AG08395 (cell line): ENCODE data around the gene ISCU.

Experiments
- DNase-seq: peaks from one replicate; pipeline ENCODE4 v3.0.0; 2012; ENCODE audit warnings: mixed read lengths, low spot score

The ISCU gene

DNA sequence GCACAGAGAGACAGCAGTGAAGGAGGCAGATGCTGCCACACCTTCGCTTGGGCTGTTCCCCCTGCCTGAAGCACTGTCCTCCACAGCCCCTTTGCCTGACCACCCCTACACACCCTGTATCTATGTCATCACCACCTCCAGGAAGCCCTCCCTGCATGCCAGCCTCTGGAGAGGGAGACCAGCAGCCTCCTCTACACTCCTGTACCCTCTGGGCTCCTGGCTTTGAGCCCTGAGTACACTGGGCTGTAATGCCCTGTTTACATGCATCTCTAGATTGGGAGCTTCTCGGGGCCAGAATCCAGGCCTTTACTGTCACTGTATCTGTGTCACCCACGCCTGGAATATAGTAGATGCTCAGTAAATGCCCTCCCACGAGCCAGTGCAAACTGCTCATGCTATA, 41.3 kb downstream of the ISCU start:
- no peak for DNase-seq

DNA sequence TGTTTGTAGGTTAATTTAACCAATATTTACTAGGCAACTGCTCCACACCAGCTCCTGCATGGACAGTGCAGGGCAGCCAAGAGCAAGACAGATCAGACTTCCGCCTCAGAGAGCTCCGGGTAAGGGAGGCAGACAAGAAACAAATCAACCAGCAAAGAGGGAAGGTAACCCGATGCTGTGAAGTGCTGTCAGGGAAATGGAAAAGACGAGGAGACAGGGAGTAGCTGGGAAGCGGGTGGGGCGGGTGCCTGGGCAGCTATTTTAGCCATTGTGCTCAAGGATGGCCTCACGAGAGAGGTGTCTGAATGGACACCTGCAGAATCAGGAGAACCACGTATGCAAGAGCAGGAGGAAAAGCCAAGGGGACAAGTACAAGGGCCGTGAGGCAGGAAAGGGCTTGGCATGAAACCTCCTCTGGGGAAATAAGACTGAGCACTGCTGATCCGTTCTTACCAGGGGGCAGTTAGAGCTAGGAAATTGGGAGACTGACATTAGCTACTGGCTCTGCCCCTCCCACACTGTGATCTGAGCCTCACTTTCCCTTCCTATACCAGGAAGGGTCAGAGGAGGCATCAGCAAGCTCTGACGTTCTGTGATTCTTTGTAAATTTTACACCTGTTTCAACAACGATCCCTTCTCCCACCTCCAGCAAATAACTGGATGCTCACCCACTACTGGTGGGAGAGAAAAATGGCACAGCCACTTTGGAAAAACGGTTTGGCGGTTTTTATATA, 42.0 kb downstream of the ISCU start:
- DNase-seq: no peak

DNA sequence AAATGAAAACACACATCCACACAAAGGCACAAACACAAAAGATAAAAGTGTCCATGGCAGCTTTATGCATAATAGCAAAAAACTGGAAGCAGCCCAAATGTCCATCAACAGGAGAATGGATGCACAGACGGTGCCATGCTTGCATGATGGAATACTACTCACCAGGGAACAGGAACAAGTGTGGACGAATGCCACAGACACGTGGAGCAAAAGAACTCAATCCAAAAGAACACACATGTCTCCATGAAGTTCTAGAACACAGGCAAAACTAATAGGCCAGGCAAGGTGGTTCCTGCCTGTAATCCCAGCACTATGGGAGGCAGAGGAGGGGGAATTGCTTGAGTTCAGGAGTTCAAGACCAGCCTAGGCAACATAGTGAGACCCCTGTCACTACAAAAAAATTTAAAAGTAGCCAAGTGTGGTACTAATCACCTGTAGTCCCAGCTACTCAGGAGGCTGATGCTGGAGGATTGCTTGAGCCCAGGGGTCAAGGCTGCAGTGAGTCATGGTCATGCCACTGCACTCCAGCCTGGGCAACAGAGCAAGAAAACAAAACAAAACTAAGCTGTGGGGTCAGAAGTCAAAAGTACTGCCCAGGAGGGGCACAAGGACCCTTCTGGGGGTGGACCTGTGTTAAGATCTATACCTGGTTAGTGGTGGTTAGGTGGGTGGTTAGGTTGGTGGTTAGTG, 42.7 kb downstream of the ISCU start:
- no peak for DNase-seq

DNA sequence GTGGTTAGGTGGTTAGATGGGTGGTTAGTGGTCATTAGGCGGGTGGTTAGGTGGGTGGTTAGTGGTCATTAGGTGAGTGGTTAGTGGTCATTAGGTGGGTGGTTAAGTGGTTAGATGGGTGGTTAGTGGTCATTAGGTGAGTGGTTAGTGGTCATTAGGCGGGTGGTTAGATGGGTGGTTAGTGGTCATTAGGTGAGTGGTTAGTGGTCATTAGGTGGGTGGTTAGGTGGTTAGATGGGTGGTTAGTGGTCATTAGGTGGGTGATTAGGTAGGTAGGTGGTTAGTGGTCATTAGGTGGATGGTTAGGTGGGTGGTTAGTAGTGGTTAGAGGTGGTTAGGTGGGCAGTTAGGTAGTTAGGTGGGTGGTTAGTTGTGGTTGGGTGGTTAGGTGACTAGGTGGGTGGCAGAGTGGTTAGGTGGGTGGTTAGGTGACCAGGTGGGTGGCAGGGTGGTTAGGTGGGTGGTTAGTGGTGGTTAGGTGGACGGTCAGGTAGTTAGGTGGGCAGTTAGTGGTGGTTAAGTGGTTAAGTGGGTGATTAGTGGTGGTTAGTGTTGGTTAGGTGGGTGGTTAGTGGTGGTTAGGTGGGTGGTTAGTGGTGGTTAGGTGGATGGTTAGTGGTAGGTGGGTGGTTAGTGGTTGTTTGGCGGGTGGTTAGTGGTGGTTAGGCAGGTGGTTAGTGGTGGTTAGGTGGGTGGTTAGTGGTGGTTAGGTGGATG, 43.5 kb downstream of the ISCU start:
- no peak for DNase-seq

DNA sequence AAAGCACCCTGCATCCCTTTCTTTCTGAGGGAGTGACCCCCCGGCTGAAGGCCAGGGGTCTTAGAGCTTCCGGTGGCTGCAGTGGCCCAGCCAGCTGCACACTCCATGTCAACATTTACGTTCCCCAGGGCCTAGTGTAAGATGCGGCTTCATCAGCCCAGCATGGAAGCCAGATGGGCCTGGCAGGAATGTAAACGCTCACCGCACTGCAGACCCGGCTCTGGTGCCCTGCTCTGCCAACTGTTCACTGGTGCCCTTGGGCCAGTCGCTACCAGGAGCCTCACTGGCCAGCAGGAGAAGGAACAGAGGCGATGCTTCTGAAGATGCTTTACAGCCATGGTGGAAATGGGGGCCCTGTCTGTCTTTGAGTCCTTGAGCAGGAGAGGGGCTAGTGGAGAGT, 44.1 kb downstream of the ISCU start:
- no peak for DNase-seq

DNA sequence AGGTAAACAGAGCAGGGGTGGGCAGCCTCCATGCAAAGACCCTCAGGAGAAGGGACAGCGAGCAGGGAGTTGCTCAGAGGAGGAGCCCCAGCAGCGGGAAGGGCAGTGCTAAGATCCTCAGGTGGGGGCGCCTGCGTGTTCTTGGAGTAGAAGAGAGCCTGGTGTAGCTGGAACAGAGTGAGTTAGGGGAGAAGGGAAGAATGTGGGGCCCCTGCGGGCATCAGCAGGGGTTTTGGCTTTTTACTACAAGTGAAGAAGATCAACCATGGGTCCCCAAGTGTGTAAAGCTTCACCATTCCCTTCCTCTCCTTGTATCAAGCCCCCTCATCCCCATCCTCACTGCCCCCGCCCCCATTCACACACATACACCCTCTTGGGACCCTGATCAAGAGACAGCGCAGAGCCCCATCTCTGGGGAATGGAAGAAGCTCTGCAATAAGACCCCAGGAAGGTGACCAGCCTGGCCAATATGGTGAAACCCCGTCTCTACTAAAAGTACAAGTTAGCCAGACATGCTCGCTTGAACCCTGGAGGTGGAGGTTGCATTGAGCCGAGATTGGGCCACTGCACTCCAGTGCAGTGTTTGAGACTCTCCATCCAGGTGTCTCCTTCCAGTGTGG, 45.7 kb downstream of the ISCU start:
- DNase-seq: no peak

DNA sequence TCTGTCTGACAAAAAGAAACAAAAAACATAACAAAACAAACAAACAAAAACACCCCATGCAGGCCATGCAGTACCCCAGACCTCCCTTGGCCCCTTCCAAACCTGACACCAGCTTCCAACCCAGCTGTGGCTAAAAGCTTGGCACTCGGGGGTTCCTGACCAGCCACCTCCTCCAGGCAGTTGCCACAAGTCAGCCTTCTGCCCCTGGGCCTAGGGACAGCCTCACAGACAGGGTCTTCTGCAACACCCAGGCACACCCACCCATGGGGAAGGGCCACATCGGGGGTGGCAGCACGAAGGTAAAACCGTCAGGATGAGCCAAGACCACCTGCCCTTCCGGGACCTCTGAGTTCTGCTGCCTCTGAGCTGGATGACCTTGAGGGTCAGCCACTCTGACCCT, 46.2 kb downstream of the ISCU start:
- DNase-seq: no peak

DNA sequence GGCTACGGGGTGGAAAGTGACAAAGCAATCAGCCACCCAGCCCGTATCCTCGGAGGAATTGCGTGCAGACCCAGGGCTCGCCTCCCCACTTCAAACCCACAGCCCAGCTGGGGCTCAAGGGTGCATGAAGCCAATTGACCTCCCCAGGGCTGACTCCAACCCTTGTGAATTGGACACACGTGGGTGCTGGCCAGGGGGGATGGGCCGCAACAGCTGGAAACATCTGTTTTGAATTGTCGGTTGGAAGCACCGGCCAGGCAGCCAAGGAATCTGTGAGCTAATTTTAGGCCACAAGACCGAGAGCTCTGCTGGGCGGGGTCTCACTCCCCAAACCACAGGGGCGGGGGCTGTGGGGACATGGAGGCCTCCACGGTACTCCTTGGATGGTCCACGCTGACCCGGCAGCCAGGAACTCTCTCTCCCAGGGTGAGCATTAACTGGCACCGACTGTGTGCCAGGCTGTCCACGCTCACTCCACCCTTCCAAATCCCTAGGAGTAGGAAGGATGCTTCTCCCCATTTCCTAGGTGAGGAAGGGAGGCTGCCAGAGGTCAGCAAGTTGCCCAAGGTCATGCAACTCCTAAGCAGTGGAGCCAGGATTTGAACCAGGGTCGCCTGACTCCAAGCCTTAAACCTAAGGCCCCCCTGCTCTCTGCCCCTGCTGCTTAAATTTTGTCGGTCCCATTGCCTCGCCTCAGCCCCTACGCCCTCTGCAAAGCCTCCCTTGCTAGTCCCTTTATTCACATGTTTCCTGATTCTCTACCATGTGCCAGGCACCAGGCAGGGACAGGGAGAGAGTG, 47.3 kb downstream of the ISCU start:
- peak; percentile 80 for DNase-seq

DNA sequence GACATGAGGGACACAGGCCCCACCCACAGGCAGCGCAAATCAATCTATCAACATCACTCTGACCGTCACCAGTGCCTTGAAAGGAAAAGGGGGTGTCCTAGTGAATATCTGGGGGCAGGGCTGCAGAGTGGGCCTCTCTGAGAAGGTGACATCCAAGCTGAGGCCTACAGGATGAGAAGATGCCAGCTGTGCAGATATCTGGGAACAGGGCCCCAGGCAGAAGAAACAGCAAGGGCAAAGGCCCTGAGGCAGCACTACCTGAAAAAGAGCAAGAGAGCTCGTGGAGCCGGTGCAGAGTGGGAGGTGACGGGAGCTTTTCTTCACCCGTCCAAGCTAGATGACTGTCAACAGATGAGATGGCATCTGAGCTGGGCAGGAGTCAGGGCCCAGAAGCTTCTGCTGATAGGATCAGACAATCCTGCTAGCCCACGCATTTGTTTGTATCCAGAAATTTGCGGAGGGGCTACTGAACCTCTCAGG, 48.0 kb downstream of the ISCU start:
- no peak for DNase-seq

DNA sequence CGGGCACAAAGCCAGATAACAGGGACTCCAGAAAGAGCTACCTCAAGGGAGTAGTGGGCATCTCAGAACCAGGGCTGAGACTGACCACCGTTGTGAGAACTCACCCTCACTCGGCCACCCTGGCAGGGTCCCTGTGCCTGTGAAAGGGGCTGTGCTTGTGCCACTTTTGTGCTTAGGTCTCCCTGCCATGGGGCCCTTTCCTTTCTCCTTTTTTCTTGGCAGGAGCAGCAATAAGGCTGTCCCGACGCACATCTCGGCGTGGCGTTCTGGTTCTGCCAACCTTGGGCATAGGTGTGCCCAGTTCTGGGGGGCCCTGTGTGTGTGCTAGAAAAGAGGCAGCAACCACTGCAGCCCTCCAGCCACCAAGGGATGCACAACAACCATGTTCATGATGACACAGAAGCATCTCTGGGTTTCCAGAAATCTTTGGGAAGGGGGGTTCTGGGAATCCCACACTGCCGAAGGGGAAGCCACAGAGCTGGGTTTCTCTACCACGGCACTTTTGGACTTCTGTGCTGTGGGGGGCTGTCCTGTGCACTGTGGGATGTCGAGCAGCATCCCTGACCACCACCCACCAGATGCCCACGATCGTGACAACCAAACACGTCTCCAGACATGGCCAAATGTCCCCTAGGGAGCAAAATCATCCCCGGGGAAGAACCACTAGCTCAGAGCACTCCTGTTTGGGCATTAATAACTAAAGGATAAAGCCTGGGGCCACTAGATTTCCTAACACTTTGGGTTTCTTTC, 48.6 kb downstream of the ISCU start:
- DNase-seq: no peak

DNA sequence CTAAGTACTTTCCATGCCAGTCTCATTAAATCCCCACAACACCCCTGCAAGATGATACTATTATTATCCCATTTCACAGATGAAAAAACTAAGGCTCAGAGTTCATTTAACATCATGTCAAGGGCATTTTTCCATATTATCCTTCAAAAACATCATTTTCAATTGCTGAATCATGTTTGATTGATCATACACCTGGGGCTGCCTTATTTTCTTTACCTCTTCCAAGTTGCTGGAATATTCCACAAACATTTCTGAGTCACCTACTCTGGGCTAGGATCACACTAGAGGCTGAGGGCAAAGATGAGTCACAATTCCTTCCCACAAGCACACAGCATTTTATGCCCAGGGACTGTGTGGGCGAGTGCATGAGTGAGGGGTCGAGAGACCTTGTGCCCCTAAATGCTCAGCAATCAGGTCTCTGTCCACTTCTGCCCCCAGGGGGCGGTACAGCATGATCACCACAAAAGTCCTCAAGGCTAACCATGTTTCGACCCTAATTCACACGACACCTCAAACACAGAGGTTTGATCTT, 49.6 kb downstream of the ISCU start:
- peak; percentile 85 for DNase-seq

DNA sequence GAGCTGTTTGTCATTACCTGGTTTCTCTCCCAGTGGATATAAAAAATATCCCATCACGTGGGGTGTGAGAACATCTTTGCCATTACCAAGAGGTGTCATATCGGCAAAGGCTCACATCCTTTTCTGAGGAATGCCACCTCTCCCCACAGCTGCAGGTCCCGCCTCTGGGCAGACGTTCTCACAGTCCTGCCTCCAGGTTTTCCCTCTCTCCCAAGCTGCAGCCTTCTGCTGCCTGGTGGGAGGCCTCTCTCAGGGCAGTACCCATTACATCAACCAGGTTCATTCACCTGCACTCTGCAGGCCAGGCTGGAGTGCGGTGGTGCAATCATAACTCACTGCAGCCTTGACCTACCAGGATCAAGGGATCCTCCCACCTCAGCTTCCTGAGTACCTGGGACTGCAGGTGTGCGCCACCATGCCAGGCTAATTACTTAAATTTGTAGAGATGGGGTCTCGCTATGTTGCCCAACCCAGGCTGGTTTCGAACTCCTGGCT, 50.4 kb downstream of the ISCU start:
- no peak for DNase-seq

DNA sequence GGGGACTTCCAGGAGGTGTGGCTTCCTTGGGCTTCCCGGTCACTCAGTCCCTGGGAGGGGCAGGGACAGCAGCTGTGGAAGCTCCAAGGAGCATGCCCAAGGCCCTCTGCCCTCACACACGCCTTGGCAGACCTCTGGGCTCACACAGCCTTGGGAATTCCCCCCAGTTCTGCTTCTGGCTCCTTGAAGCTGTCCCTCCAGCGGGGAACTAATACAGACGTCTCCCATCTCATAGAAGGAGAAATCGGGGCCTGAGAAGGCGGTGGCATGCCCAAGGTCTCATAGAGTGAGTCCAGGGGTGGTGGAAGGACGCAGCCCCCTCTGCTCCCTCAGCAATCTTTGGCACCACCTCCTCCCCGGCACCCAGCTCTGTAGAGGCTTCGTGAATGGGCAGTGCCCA, 51.2 kb downstream of the ISCU start:
- no peak for DNase-seq

DNA sequence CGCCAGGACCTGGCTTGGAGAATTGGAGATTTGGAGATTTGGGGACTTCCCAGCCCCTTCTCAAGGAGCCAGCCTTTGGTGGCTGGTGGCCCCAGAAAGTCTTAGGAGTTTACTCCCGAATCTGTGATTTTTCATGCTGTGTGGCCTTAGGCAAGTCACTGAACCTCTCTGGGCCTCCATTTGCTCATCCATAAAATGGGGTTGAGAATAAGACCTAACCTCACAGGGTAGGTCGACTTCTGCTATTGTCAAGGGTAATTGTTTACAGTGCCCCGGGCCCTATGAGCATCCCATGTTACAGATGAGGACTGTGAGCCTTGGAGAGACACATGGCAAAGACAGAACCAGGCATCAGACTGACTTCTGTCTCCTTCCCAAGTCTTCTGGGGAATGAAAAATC, 51.6 kb downstream of the ISCU start:
- no peak for DNase-seq

DNA sequence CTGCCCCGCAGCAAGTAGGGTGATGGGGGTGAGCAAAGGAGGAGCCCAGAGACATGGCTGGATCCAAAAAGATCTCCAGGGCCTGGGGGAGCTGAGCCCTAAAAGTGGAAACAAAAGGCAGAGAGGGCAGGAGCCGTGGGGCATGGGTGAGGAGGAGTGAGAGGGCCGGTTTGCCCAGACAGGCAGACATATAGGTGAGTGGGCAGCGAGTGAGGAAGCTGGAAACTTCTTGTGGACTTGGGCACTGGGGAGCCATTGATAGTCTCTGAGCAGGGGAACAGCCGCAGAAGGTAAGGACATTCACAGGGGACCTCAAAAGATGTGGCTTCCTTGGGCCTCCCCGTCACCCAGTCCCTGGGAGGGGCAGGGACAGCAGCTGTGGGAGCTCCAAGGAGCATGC, 52.2 kb downstream of the ISCU start:
- no peak for DNase-seq

DNA sequence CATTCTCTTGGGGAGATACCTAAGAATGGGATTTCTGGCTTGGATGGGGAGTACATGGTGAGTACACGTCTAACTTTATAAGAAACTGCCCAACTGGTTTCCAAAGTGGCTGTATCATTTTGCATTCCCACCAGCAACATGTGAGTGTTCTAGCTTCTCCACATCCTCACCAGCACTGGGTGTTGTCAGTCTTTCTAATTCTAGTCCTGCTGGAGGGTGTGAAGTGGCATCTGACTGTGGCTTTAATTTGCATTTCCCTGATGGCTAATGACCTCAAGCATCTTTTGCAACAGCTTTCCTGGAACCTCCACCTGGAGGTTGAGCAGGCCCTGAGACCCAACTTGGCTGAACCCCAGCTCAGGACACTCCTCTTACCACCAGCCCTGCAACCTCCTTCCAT, 53.5 kb downstream of the ISCU start:
- DNase-seq: no peak

DNA sequence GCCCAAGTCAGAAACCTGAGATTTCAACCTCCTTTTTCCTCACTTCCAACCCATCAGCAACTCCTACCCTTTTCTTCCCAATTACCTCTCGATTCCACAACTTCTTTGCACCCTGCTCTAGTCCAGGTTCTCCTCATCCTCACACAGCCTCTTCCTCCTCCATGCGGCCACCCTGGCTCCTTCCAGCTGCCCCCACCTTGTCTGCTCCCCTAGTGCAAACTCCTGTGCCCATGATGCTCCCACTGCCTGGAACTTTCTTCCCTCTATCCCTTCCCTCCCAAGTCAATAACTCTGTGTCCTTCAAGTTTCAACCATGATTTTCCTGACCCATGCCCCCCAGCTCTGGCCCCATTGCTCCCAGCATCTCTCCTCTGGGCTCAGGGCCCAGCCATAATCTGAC, 54.0 kb downstream of the ISCU start:
- no peak for DNase-seq

DNA sequence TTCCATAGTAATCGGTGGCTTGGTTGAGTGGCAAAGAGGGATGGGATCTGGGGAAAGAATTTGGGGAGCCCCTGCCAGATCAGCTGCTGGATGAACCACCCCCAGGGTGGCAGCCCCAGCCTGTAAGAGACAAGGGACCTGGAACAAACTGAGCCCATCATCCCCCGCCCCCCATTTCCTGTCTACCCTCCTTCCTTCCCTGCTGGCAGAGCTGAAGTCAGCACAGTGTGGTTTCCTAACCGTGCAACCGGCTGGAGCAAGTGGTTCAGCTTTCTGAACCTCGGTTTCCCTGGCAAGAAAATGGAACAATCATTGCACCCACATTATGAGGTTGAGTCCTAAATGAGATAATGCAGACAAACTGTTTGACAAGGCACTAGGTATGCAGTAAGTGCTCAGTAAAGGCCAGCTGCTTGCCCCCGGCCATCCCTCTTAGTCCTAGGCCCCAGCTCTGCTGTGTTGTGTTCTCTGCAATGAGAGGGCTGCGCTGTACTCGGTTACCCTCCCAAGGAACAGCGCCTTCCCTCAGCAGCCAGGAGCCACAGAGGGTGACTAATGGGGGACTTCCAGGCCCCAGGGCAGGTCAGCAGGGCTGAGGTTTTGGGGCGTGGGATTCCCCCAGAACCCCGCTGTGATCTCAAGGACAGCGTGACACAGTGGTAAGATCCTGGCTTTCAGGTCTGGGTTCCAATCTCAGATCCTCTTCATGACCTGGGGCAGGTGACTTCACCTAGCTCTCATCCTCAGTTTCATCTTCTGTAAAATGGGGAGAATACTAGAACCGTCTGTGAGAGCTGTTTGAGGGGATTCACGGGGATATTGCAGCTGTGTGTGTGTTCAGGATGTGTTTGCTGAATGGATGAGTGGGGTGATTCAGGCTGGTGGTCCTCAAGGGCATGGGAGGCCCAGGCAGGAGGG, 54.8 kb downstream of the ISCU start:
- DNase-seq: no peak
